HG02973 (cell line): ENCODE results near the gene KLRK1.
A peak's percentile ranks its signal among the peaks of the same experiment; 100 is the strongest.
"Not testable (repeated sequence)": the region's sequence is repeated elsewhere in the genome, so short reads cannot be mapped to it uniquely, and the experiment has no call there.

Source experiments
- ATAC-seq: cut with Tn5 transposase; IDR thresholded peaks from one replicate; pipeline ENCODE4 v1.9.1; 2021; ENCODE audit warnings: moderate library complexity; ENCODE audit not compliant: unreplicated experiment

KLRK1 gene

DNA sequence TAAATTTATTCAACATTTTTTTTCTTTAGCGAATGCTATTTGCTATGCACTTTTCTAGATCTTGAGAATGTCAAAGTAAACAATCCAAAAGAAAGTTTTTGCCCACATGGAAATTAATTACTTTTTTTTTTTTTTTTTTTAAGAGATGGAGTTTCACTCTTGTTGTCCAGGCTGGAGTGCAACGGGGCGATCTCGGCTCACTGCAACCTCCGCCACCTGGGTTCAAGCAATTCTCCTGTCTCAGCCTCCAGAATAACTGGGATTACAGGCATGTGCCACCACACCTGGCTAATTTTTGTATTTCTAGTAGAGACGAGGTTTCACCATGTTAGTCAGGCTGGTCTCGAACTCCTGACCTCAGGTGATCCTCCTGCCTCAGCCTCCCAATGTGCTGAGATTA lies 1.1 kb upstream of the KLRK1 start:
- not testable (repeated sequence) for ATAC-seq

- no peak for ATAC-seq
These were observed 1.0 kb downstream of the KLRK1 start for GRCh38 chr12:10388624-10389413.

- not testable (repeated sequence) for ATAC-seq
These were observed 2.3 kb downstream of the KLRK1 start for GRCh38 chr12:10387498-10387897.

GRCh38 chr12:10386857-10387256 lies 3.0 kb downstream of the KLRK1 start:
- no peak for ATAC-seq

DNA sequence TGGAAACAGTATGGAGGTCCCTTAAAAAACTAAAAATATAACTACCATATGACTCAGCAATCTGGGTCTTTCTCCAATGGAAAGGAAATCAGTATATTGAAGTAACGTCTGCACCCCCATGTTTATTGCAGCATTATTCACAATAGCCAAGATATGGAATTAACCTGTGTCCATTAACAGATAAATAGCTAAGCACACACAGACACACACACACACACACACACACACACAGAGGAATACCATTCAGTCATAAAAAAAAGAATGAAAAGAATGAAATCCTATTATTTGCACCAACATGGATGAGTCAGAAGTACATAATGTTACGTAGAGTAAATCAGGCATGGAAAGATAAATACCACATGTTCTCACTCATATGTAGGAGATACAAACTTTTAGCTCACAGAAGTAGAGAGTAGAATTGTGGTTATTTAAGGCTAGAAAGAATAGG lies 4.7 kb downstream of the KLRK1 start:
- no peak for ATAC-seq

- no peak for ATAC-seq
These were observed 5.7 kb downstream of the KLRK1 start for GRCh38 chr12:10384191-10384590.

DNA sequence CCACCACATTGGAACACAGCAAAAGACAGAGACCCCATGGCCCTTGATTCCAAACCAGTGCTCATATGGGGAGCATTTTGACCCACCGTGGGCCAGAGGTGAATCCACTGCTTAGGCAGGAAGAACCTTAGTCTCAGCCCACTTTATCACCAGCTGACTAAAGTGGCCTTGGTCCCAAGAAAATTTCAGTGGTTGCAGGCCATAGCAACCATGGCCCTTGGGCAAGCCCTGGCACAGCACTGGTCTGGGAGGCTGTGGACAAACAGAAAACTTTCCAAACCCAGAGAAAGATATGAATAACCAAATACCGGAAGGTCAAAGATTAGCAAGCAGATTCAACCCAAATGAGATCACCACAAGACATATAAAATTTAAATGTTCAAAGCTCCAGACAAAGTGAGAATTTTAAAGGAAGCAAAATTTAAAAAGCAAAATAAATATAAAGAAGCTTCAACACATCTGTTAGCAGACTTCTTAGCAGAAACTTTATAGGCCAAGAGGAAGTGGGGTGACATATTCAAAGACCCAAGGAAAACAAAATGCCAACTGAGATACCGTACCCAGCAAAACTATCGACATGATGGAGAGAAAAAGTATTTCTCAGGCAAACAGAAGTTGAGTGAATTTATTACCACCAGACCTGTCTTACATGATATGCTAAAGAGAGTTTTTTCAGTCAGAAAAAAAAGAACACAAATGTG lies 7.8 kb downstream of the KLRK1 start:
- ATAC-seq: no peak

DNA sequence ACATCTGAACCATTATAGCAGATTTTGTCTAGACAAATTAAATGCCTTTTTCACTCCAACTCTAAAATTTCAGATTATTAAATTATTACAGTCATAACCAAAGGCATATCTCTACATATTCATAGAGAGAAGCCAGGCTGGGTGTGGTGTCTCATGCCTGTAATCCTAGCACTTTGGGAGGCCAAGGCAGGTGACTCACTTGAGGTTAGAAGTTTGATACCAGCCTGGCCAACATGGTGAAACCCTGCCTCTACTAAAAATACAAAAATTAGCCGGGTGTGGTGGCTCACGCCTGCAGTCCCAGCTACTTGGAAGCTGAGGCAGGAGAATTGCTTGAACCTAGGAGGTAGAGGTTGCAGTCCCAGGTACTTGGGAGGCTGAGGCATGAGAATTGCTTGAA lies 11.1 kb downstream of the KLRK1 start:
- ATAC-seq: not testable (repeated sequence)

- ATAC-seq: no peak
These were observed 15.2 kb downstream of the KLRK1 start for GRCh38 chr12:10374624-10375018.

DNA sequence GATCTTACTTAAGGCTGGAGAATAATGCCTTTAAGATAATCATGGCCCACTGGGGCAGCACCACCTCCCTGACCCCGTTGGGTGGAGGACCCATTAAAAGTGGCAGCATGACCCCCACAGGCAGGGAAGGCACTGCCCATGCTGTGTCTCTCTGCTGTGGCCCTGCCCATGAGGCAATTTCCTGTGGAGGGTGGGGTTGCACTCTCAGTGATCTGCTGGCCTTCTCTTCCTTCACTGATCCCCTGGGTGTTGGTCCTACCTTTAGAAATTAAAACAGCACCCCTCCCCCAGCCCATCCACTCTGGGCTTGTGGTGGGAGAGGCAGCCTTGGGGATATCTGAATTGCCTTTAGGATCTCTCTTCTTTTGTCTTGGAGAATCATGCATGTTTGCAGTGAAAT lies 17.3 kb downstream of the KLRK1 start:
- no peak for ATAC-seq

GRCh38 chr12:10371893-10372535 lies 17.8 kb downstream of the KLRK1 start:
- not testable (repeated sequence) for ATAC-seq

- no peak for ATAC-seq
These were observed 20.1 kb downstream of the KLRK1 start for GRCh38 chr12:10369557-10370415.

DNA sequence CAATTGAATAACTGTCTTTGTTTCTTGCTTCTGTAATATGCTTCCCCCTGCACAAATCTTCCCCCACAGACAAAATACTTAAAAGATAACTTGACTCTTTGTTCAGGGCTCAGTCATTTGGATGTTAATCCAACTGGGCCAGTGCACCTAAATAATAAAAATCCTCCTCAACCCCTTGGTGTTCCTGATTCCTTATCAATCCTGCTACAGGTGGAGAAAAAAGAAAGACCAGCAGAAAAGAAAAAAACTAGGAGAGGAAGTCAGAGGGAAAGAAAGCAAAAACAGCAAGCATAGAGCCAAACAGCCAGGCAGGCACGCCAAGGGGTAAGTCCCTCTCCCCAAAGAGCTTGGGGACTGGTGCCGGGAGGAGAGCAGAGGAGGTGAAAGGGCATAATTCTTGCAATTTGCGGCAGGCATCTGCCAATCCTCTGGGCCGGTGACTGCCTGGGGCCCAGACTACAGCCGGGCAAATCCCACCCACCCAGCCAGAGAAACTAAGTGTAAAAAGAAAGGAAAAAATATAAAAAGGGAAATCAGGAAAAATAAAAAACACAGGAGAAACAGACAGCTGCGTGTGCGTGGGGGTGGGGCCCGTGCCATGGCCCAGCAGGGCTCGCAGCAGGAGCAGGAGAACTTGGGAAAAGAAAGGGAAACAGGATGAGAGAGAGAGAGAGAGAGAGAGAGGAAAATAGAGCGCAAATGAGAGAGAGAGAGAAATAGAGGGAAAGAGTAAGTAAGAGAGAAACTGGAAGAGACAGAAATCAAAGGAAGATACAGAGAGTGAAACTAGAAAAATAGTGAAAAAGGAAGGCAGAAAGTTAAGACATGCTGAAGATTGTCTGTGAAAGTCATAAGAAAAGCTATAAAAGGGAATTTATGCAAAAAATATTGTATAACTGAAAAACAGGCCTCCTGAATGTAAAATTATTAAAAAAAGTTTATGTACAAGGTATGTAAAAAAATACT lies 21.4 kb downstream of the KLRK1 start:
- no peak for ATAC-seq

DNA sequence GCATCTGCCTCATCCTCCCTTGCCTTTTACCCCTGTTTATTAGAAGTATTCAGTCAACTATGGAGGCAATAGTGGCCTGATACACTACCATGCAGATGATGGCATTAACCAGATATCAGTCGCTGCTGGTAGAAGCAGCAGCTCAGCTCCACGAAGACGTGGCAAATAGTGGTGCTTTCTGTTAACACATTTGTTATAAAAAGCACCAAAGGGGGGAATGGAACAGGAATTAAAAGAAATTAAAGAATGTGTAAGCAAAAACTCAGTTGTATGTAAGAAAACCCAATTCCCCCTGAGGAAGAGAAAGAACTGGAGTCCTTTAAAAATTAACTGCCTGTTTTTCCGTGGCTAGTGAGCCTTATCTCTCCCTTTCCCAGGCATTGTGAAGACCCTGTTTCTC lies 22.1 kb downstream of the KLRK1 start:
- ATAC-seq: not testable (repeated sequence)

- no peak for ATAC-seq
These were observed 23.0 kb downstream of the KLRK1 start for GRCh38 chr12:10366875-10367274.

DNA sequence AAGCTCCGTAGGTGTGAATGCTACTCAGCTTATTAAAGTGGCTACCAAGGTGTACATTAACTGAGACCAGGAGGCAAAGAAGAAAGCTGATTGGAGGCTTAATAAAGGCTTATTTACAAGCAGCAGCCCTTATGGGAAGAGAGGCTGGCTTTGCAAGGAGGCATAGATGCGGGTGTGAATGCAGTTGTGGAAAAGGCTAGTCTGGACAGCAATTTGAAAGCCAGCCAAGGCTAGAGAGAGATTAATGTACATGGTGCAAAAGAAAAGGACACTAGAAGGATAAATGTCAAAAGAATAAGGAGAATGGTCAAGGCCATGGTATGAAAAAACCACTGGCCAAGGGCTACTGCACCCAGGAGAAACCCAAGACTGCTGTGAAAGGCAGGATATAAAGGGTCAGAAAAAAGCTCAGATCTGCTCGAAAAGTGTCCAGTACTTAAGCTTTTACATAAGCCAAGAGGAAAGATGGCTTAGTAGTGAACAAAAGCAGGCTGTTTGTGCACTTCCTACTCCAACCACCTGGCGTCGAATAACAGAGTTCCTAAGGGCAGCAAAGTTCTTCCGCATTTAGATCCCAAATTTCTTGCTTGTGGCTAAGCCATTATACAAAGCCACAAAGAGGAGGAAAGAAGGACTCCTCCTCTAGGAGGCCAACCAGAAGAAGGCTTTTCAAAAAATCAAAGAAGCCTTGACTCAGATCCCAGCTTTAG lies 24.0 kb downstream of the KLRK1 start:
- no peak for ATAC-seq

DNA sequence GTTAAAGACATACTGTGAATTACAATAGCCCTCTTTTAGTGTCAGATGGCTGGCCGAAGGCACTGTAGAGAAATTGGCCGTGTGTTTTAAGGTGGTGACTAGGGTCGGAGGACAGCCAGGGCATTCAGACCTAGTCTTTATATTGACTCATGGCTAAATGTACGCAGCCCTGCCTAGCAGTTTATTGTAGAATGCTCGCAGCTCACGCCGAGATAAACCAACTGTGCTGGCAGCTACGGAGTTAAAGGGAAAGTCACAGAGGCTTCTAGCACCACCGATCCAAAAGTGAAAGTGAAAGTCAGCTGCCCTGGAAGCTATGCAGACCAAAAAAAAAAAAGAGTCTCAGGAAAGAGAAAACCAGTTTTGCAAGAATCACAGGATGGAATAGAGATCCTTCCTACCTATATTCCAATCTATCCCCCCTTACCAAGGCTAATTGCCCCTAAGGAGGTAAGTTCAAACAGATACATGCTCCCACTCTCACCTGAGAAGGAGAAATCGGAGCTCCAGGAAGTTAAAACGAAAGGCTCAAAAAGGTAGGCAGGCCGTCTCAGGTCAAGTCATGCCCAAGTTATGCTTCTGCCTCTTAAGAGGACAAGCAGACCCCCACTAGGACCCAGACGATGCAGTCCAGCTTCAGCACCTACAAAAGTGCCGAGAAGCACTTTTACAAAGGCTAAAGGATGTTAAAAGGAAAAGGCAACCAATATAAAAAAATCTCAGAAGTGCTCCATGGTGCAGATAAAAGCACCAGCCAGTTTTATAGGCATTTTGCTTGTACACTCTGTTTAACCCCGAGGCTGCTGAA lies 24.8 kb downstream of the KLRK1 start:
- ATAC-seq: peak; percentile 53
